CD4-positive, alpha-beta T cell (primary cell): ENCODE results near the gene ZNF385B. TPM values are rescaled to one million over a fixed set of nuclear protein-coding genes. Genes with fewer than 3 reads are reported as not detected.

ENCODE experiments used
- ATAC-seq: fragments of 200-7000 bp; cut with Tn5 transposase; one replicate; pipeline ENCODE4 v1.10.0; 2022; ENCODE audit warnings: mild to moderate bottlenecking; ENCODE audit not compliant: poor library complexity
- CTCF ChIA-PET: fragments of 350-600 bp; sonication (Branson Sonifier 250); formaldehyde crosslinking; loops from one replicate; lab custom pipeline; 2021; ENCODE audit warnings: antibody characterized with exemption, inconsistent platforms; lab: Charles Lee
- POLR2A ChIA-PET: fragments of 350-600 bp; sonication (Branson Sonifier 250); formaldehyde crosslinking; loops from one replicate; lab custom pipeline; 2021; ENCODE audit warnings: antibody characterized with exemption, inconsistent platforms; lab: Charles Lee
- DNase-seq, 14 experiments: peaks; one replicate each; pipeline ENCODE4 v3.0.0-alpha.2; 2013 to 2020; ENCODE audit warnings: mixed read lengths in 2 of 14
- H3K27ac ChIP-seq, 2 donors: one replicate each; pipeline versions ENCODE4 v1.5.1 to v1.7.0; 2013; ENCODE audit warnings: low read length in 2 of 2, low read depth in 1 of 2, mild to moderate bottlenecking in 1 of 2
- H3K27me3 ChIP-seq, 2 experiments: 1 replicate in 1 of 2; 2 replicates in 1 of 2; pipeline versions ENCODE4 v1.6.1 to v1.7.0; 2013; ENCODE audit warnings: low read length in 2 of 2, control low read depth in 1 of 2, mild to moderate bottlenecking in 1 of 2, moderate library complexity in 1 of 2; ENCODE audit not compliant: insufficient read depth in 2 of 2, control insufficient read depth in 1 of 2
- H3K36me3 ChIP-seq: one replicate; pipeline ENCODE4 v1.6.1; 2013; ENCODE audit warnings: low read length, control low read depth; ENCODE audit not compliant: insufficient read depth
- H3K4me1 ChIP-seq: one replicate; pipeline ENCODE4 v1.6.1; 2013; ENCODE audit warnings: low read length, control low read depth; ENCODE audit not compliant: insufficient read depth
- H3K4me3 ChIP-seq: one replicate; pipeline ENCODE4 v1.5.1; 2013; ENCODE audit warnings: mild to moderate bottlenecking, low read length, moderate library complexity
- H3K9me3 ChIP-seq, 2 experiments: 1 replicate in 1 of 2; 2 replicates in 1 of 2; pipeline versions ENCODE4 v1.6.1 to v1.7.0; 2013; ENCODE audit warnings: low read length in 2 of 2, mild to moderate bottlenecking in 2 of 2, control low read depth in 1 of 2, moderate library complexity in 1 of 2; ENCODE audit not compliant: control insufficient read depth in 1 of 2, insufficient read depth in 1 of 2
- H3K27ac Mint-ChIP-seq: one replicate; pipeline ENCODE4 v1.8.0; 2020; ENCODE audit warnings: mixed read lengths
- H3K27me3 Mint-ChIP-seq: one replicate; pipeline ENCODE4 v1.8.0; 2021; ENCODE audit warnings: mixed read lengths
- H3K36me3 Mint-ChIP-seq: one replicate; pipeline ENCODE4 v1.8.0; 2021; ENCODE audit warnings: low read depth, mixed read lengths
- H3K4me1 Mint-ChIP-seq: one replicate; pipeline ENCODE4 v1.8.0; 2021; ENCODE audit warnings: low read depth, mixed read lengths
- H3K4me3 Mint-ChIP-seq: one replicate; pipeline ENCODE4 v1.8.0; 2020; ENCODE audit warnings: mild to moderate bottlenecking, mixed read lengths
- H3K9me3 Mint-ChIP-seq: one replicate; pipeline ENCODE4 v1.8.0; 2020; ENCODE audit warnings: mixed read lengths
- intact Hi-C, 2 experiments: fragments of 100-400 bp; cut with DNase I in 1 of 2; cut with micrococcal nuclease in 1 of 2; formaldehyde crosslinking; loops; one replicate each; pipeline versions ENCODE4 v1.15.1 to v1.9.0; 2023 to 2025; cut with DNase I, micrococcal nuclease
- total RNA-seq, 174 experiments: library from RNA in 2 of 174; stranded (reverse) in 2 of 174; gene quantifications; one replicate each; pipeline ENCODE4 v1.2.3 and lab custom pipeline; 2021 to 2026
- TF ChIP-seq, protein P1 (sequence below): fragments of 200-600 bp; IDR thresholded peaks from one replicate; pipeline ENCODE4 v1.8.0; 2022; ENCODE audit warnings: antibody characterized with exemption, mild to moderate bottlenecking

Gene ZNF385B
- total RNA-seq, 2 experiments from 2014 or later, result not detected

DNA sequence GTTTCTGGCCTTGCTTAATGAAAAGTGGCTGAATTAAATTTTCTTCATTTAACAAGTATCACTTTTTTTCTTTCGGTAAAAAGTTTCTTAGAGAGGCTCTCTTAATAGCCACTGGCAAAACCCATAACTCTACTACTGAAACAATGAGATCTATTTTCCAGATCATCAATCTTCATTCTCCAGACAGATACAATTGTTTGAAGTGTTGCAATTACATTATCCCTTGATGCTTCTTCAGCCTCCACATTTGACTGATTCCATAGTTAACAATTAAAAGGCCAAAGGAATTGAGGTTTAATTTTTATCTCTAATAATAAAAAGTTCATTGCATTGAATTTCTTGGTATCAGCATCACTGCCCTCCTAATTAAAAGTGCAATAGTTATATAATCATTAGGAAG is 176.3 kb downstream of the ZNF385B start:
- intact Hi-C loops, result no loop called here
- ATAC-seq (no peak), DNase-seq (no peak)
- no peaks in the 10 kb centered on the region for H3K9me3 Mint-ChIP-seq
- no peaks in the 10 kb centered on the region for H3K9me3 ChIP-seq
- no peaks in the 10 kb centered on the region for H3K4me1 Mint-ChIP-seq
- no peak overlapping the region for H3K4me3 ChIP-seq
- TF ChIP-seq, protein P1, sequence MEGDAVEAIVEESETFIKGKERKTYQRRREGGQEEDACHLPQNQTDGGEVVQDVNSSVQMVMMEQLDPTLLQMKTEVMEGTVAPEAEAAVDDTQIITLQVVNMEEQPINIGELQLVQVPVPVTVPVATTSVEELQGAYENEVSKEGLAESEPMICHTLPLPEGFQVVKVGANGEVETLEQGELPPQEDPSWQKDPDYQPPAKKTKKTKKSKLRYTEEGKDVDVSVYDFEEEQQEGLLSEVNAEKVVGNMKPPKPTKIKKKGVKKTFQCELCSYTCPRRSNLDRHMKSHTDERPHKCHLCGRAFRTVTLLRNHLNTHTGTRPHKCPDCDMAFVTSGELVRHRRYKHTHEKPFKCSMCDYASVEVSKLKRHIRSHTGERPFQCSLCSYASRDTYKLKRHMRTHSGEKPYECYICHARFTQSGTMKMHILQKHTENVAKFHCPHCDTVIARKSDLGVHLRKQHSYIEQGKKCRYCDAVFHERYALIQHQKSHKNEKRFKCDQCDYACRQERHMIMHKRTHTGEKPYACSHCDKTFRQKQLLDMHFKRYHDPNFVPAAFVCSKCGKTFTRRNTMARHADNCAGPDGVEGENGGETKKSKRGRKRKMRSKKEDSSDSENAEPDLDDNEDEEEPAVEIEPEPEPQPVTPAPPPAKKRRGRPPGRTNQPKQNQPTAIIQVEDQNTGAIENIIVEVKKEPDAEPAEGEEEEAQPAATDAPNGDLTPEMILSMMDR, result no peak
- no peak overlapping the region for H3K4me3 Mint-ChIP-seq
- H3K36me3 Mint-ChIP-seq, result no peaks in the 10 kb centered on the region
- H3K36me3 ChIP-seq, result no peaks in the 10 kb centered on the region
- no peak overlapping the region for H3K27ac Mint-ChIP-seq
- POLR2A ChIA-PET, result no interaction called here
- CTCF ChIA-PET, result no interaction called here
- peaks cover 4% of the 10 kb centered on the region for H3K27me3 Mint-ChIP-seq
- H3K27me3 ChIP-seq, result no peaks in the 10 kb centered on the region
- H3K4me1 ChIP-seq, result no peaks in the 10 kb centered on the region
- no peak overlapping the region for H3K27ac ChIP-seq

DNA sequence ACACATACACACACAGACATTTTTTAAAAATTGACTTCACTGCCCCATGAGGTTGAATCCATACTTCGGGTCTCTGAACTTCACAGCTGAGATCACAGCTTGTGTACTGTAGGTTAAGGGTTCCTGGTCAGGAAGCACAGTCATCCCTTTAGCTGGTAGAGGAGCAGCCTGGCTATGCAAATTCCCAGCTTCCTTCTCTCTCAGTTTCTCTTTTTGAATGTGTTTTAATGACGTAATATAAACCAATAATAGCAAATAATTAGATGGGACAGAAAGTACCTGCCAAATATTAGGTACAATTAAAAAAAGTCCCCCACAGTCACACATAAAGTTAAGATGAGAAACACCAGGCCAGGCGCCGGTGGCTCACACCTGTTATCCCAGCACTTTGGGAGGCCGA is 178.7 kb downstream of the ZNF385B start:
- no peaks in the 10 kb centered on the region for H3K27me3 Mint-ChIP-seq
- no peaks in the 10 kb centered on the region for H3K4me1 ChIP-seq
- TF ChIP-seq, protein P1, result no peak
- H3K27me3 ChIP-seq, result no peaks in the 10 kb centered on the region
- no peak for ATAC-seq
- no peak overlapping the region for H3K27ac ChIP-seq
- CTCF ChIA-PET, result no interaction called here
- no peaks in the 10 kb centered on the region for H3K9me3 ChIP-seq
- DNase-seq, result no peak
- no peaks in the 10 kb centered on the region for H3K9me3 Mint-ChIP-seq
- H3K4me3 Mint-ChIP-seq, result no peak overlapping the region
- POLR2A ChIA-PET, result no interaction called here
- no peaks in the 10 kb centered on the region for H3K36me3 ChIP-seq
- H3K4me3 ChIP-seq, result no peak overlapping the region
- no peaks in the 10 kb centered on the region for H3K4me1 Mint-ChIP-seq
- no peaks in the 10 kb centered on the region for H3K36me3 Mint-ChIP-seq
- intact Hi-C loops, result no loop called here
- H3K27ac Mint-ChIP-seq, result no peak overlapping the region

DNA sequence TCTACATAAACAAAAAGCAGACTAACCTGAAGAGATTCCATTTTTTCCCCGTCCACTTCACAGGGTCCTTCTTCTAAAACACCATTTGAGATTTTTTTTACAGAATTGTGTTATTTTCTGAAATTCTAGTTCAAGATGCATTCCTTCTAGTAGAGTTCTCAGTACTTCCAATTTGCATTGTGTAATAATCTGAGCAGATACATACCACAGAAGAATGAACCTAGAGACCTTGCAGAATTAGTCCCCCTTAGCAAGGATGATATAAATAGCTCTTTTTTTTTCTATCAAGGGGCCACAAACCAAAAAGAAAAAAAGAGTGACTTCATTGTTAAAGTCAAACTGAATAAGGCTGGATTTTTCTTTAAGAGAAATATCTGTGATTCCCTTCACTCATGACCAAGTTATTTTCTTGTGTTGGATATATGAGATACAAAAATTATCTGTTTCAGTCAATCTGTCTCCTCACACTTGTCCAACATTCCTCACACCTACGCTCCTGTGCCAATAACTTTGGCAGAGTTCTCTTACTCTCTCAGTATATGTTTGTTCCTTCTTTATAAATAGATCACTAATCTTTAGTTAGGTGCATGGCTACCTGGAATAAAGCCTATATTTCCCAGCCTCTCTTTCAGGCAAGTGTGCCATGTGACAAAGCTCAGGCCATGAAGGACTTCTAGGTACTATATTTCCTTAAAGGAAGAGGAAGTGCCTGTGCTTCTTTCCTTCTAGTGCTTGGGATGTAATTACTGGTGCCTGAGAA is 183.5 kb downstream of the ZNF385B start:
- Mint-ChIP-seq H3K27me3 (peaks cover 5% of the 10 kb centered on the region), H3K36me3 (no peaks in the 10 kb centered on the region)
- POLR2A ChIA-PET, result no interaction called here

More for the DNA sequence above, 183.5 kb downstream of the ZNF385B start:
- H3K4me3 ChIP-seq, result no peak overlapping the region
- no peaks in the 10 kb centered on the region for H3K4me1 Mint-ChIP-seq
- H3K4me1 ChIP-seq, result no peaks in the 10 kb centered on the region
- no peak overlapping the region for H3K27ac Mint-ChIP-seq
- H3K36me3 ChIP-seq, result no peaks in the 10 kb centered on the region
- no peak for ATAC-seq
- intact Hi-C loops, result no loop called here
- no peak overlapping the region for H3K27ac ChIP-seq
- no peaks in the 10 kb centered on the region for H3K9me3 Mint-ChIP-seq
- CTCF ChIA-PET, result no interaction called here
- DNase-seq, result no peak
- TF ChIP-seq, protein P1, result no peak
- no peaks in the 10 kb centered on the region for H3K9me3 ChIP-seq
- no peak overlapping the region for H3K4me3 Mint-ChIP-seq
- H3K27me3 ChIP-seq, result no peaks in the 10 kb centered on the region
